Type B pancreatic cell (in vitro differentiated cells): ENCODE results near the gene IWS1. TPM values are rescaled to one million over a fixed set of nuclear protein-coding genes. Genes with fewer than 3 reads are reported as not detected.

Experiments
- DNase-seq: peaks from one replicate; pipeline ENCODE4 v3.0.0; 2021; ENCODE audit warnings: mixed read lengths; ENCODE audit not compliant: unreplicated experiment; ENCODE audit errors: extremely low spot score
- H3K27ac Mint-ChIP-seq: 2 replicates; pipeline ENCODE4 v1.8.0; 2021; ENCODE audit warnings: mild to moderate bottlenecking, mixed read lengths
- H3K27me3 Mint-ChIP-seq: 2 replicates; pipeline ENCODE4 v1.8.0; 2021; ENCODE audit warnings: mixed read lengths
- H3K36me3 Mint-ChIP-seq: 2 replicates; pipeline ENCODE4 v1.8.0; 2021; ENCODE audit warnings: mixed read lengths
- H3K4me1 Mint-ChIP-seq: one replicate; pipeline ENCODE4 v1.8.0; 2021; ENCODE audit warnings: mixed read lengths; ENCODE audit not compliant: unreplicated experiment
- H3K4me3 Mint-ChIP-seq: 2 replicates; pipeline ENCODE4 v1.8.0; 2021; ENCODE audit warnings: mild to moderate bottlenecking, mixed read lengths
- H3K9me3 Mint-ChIP-seq: 2 replicates; pipeline ENCODE4 v1.8.0; 2021; ENCODE audit warnings: mixed read lengths
- CTCF ChIP-seq: fragments of 200-600 bp; sonication (generic); conservative IDR thresholded peaks from 2 replicates; pipeline ENCODE4 v1.5.0; 2021; ENCODE audit warnings: antibody characterized with exemption, mild to moderate bottlenecking
- total RNA-seq: library from RNA; stranded (reverse); gene quantifications from 2 replicates; pipeline ENCODE4 v1.2.1, GENCODE V29; 2021; ENCODE audit warnings: low replicate concordance

Gene IWS1
- total RNA-seq, 1 donor from 2014 or later, result 45.3 TPM

- H3K9me3 Mint-ChIP-seq, result no peaks in the 10 kb centered on the region
- H3K27me3 Mint-ChIP-seq, result no peaks in the 10 kb centered on the region
- H3K27ac Mint-ChIP-seq, result peak overlapping the region; percentile 39
- no peak overlapping the region for H3K4me3 Mint-ChIP-seq
- no peak for TF ChIP-seq CTCF
- H3K36me3 Mint-ChIP-seq, result peaks cover 30% of the 10 kb centered on the region
- H3K4me1 Mint-ChIP-seq, result peaks cover 31% of the 10 kb centered on the region
- DNase-seq, result no peak
These were observed 11.8 kb downstream of the IWS1 start for GRCh38 chr2:127514485-127514884.

- Mint-ChIP-seq H3K27me3 (no peaks in the 10 kb centered on the region), H3K4me3 (no peak overlapping the region), H3K9me3 (no peaks in the 10 kb centered on the region), H3K36me3 (peaks cover 30% of the 10 kb centered on the region), H3K4me1 (peaks cover 32% of the 10 kb centered on the region), H3K27ac (no peak overlapping the region)
- TF ChIP-seq CTCF, result no peak
- no peak for DNase-seq
These were observed 12.2 kb downstream of the IWS1 start for GRCh38 chr2:127514076-127514475.

GRCh38 chr2:127512362-127512761 is 13.9 kb downstream of the IWS1 start:
- H3K36me3 Mint-ChIP-seq, result peaks cover 27% of the 10 kb centered on the region
- TF ChIP-seq CTCF, result no peak

GRCh38 chr2:127511917-127512316 is 14.4 kb downstream of the IWS1 start:
- Mint-ChIP-seq H3K36me3 (peaks cover 22% of the 10 kb centered on the region), H3K4me3 (no peak overlapping the region), H3K27me3 (no peaks in the 10 kb centered on the region), H3K4me1 (peaks cover 46% of the 10 kb centered on the region), H3K27ac (no peak overlapping the region), H3K9me3 (no peaks in the 10 kb centered on the region)
- TF ChIP-seq CTCF, result no peak
- no peak for DNase-seq

More at GRCh38 chr2:127512362-127512761, 13.9 kb downstream of the IWS1 start:
- H3K4me1 Mint-ChIP-seq, result peaks cover 46% of the 10 kb centered on the region
- no peak for DNase-seq
- H3K27ac Mint-ChIP-seq, result no peak overlapping the region
- H3K4me3 Mint-ChIP-seq, result no peak overlapping the region
- H3K27me3 Mint-ChIP-seq, result no peaks in the 10 kb centered on the region
- no peaks in the 10 kb centered on the region for H3K9me3 Mint-ChIP-seq

GRCh38 chr2:127511090-127511695 is 15.1 kb downstream of the IWS1 start:
- DNase-seq, result no peak
- H3K4me1 Mint-ChIP-seq, result peaks cover 42% of the 10 kb centered on the region
- H3K27me3 Mint-ChIP-seq, result no peaks in the 10 kb centered on the region
- TF ChIP-seq CTCF, result no peak
- no peak overlapping the region for H3K27ac Mint-ChIP-seq
- H3K36me3 Mint-ChIP-seq, result peaks cover 16% of the 10 kb centered on the region
- H3K4me3 Mint-ChIP-seq, result no peak overlapping the region
- H3K9me3 Mint-ChIP-seq, result no peaks in the 10 kb centered on the region
